ENCODE data around the gene CATSPERD. TPM values are rescaled to one million over a fixed set of nuclear protein-coding genes. Genes with fewer than 3 reads are reported as not detected.

Gene CATSPERD
- total RNA-seq, 4 donors from 2014 or later: not detected

- WGBS, 2 donors: 80 to 88% methylated on average over 4 of the region's 4 CpGs
- peaks cover 0 to 28% of the 10 kb centered on the region in 2 donors for H3K27me3 ChIP-seq
- H3K4me3 ChIP-seq: no peak overlapping the region
- H3K36me3 ChIP-seq: no peaks in the 10 kb centered on the region
- no peak for DNase-seq (ENCODE audit: low spot score in 2 of 2)
- H3K4me1 ChIP-seq: no peaks in the 10 kb centered on the region
- H3K9me3 ChIP-seq: no peaks in the 10 kb centered on the region
- no peak overlapping the region for H3K27ac ChIP-seq
- TF ChIP-seq CTCF (IDR thresholded peaks at IDR 0.05): no peak
- TF ChIP-seq POLR2A (IDR thresholded peaks at IDR 0.05): no peak
- TF ChIP-seq EP300 (IDR thresholded peaks at IDR 0.05): no peak
Measured at GRCh38 chr19:5811117-5811516, 90.7 kb downstream of the CATSPERD start.

- peaks cover 0 to 41% of the 10 kb centered on the region in 2 donors for H3K27me3 ChIP-seq
- no peak overlapping the region for H3K4me3 ChIP-seq
- no peak for DNase-seq (ENCODE audit: low spot score in 2 of 2)
- WGBS, 2 donors: 74 to 76% methylated on average over 9 of the region's 9 CpGs
- no peaks in the 10 kb centered on the region for H3K36me3 ChIP-seq
- TF ChIP-seq CTCF (IDR thresholded peaks at IDR 0.05): no peak
- TF ChIP-seq POLR2A (IDR thresholded peaks at IDR 0.05): no peak
- TF ChIP-seq EP300 (IDR thresholded peaks at IDR 0.05): no peak
- no peak overlapping the region for H3K27ac ChIP-seq
- no peaks in the 10 kb centered on the region for H3K4me1 ChIP-seq
- H3K9me3 ChIP-seq: no peaks in the 10 kb centered on the region
Measured at GRCh38 chr19:5814123-5814851, 93.8 kb downstream of the CATSPERD start.

- WGBS, 2 donors: 44 to 55% methylated on average over 11 of the region's 11 CpGs
- no peak for TF ChIP-seq EP300 (IDR thresholded peaks at IDR 0.05)
- TF ChIP-seq CTCF (IDR thresholded peaks at IDR 0.05): no peak
- no peak for TF ChIP-seq POLR2A (IDR thresholded peaks at IDR 0.05)
Measured at GRCh38 chr19:5814852-5815246, 94.4 kb downstream of the CATSPERD start.

GRCh38 chr19:5817218-5817617 lies 96.8 kb downstream of the CATSPERD start:
- Histone ChIP-seq H3K4me3 (no peak overlapping the region), H3K9me3 (no peaks in the 10 kb centered on the region), H3K4me1 (no peaks in the 10 kb centered on the region), H3K36me3 (no peaks in the 10 kb centered on the region), H3K27me3 (peaks cover 0 to 50% of the 10 kb centered on the region in 2 donors), H3K27ac (no peak overlapping the region)
- WGBS, 2 donors: 80 to 88% methylated on average over 2 of the region's 2 CpGs
- DNase-seq (ENCODE audit: low spot score in 2 of 2): no peak
- TF ChIP-seq POLR2A (IDR thresholded peaks at IDR 0.05) (no peak), EP300 (IDR thresholded peaks at IDR 0.05) (no peak), CTCF (IDR thresholded peaks at IDR 0.05) (no peak)

More at GRCh38 chr19:5814852-5815246, 94.4 kb downstream of the CATSPERD start:
- Histone ChIP-seq H3K4me3 (no peak overlapping the region), H3K9me3 (no peaks in the 10 kb centered on the region), H3K36me3 (no peaks in the 10 kb centered on the region), H3K4me1 (no peaks in the 10 kb centered on the region), H3K27ac (no peak overlapping the region), H3K27me3 (peaks cover 0 to 46% of the 10 kb centered on the region in 2 donors)
- no peak for DNase-seq (ENCODE audit: low spot score in 2 of 2)

- H3K36me3 ChIP-seq: no peaks in the 10 kb centered on the region
- no peak for DNase-seq (ENCODE audit: low spot score in 2 of 2)
- H3K27ac ChIP-seq: no peak overlapping the region
- 36 to 58% methylated on average over 8 to 10 of the region's 10 CpGs for WGBS, 2 donors
- TF ChIP-seq EP300 (IDR thresholded peaks at IDR 0.05) (no peak), POLR2A (IDR thresholded peaks at IDR 0.05) (no peak)
- peaks cover 0 to 56% of the 10 kb centered on the region in 2 donors for H3K27me3 ChIP-seq
- no peaks in the 10 kb centered on the region for H3K4me1 ChIP-seq
- no peak overlapping the region for H3K4me3 ChIP-seq
- no peaks in the 10 kb centered on the region for H3K9me3 ChIP-seq
Measured at GRCh38 chr19:5818594-5818993, 98.2 kb downstream of the CATSPERD start.
